Activated CD8-positive, alpha-beta memory T cell treated with anti-CD3 and anti-CD28 coated beads, Interleukin-2, amount 50 U/mL, for 1 hour (primary cell): ENCODE data around the gene GPER1.
"Not testable (repeated sequence)": the region's sequence is repeated elsewhere in the genome, so short reads cannot be mapped to it uniquely, and the experiment has no call there.

Experiments used
- DNase-seq: peaks from one replicate; pipeline ENCODE4 v3.0.0-alpha.2; 2020; ENCODE audit errors: extremely low read depth

Gene GPER1

GRCh38 chr7:1087952-1088920 lies at the start of gene GPER1:
TSS of gene GPER1 (plus strand) at chr7:1088113. CDS start at chr7:1091729, 3,616 bp downstream.
- no peak for DNase-seq

GRCh38 chr7:1040233-1040632 lies 47.7 kb upstream of the GPER1 start:
- not testable (repeated sequence) for DNase-seq

- no peak for DNase-seq
Observed at GRCh38 chr7:1040790-1041189, 47.1 kb upstream of the GPER1 start.

GRCh38 chr7:1041551-1042491 lies 46.1 kb upstream of the GPER1 start:
- DNase-seq: no peak

GRCh38 chr7:1042492-1042833 lies 45.5 kb upstream of the GPER1 start:
- DNase-seq: no peak

- no peak for DNase-seq
Observed at GRCh38 chr7:1043552-1044188, 44.2 kb upstream of the GPER1 start.

GRCh38 chr7:1044189-1045068 lies 43.5 kb upstream of the GPER1 start, which contains the start of gene GPR146:
TSS of gene GPR146 (plus strand) at chr7:1044546. CDS start at chr7:1057516, 12,970 bp downstream.
- DNase-seq: peak; percentile 60

- no peak for DNase-seq
Observed at GRCh38 chr7:1045069-1046063, 42.5 kb upstream of the GPER1 start.

GRCh38 chr7:1046722-1047679 lies 40.9 kb upstream of the GPER1 start:
- DNase-seq: no peak

- DNase-seq: no peak
Observed at GRCh38 chr7:1049006-1049741, 38.7 kb upstream of the GPER1 start.

- no peak for DNase-seq
Observed at GRCh38 chr7:1049801-1050200, 38.1 kb upstream of the GPER1 start.

- DNase-seq: no peak
Observed at GRCh38 chr7:1050254-1050906, 37.5 kb upstream of the GPER1 start.

- no peak for DNase-seq
Observed at GRCh38 chr7:1050956-1051690, 36.8 kb upstream of the GPER1 start.

- DNase-seq: no peak
Observed at GRCh38 chr7:1052031-1052818, 35.7 kb upstream of the GPER1 start.

GRCh38 chr7:1053002-1053411 lies 34.9 kb upstream of the GPER1 start:
- DNase-seq: no peak
